Astrocyte of the spinal cord (primary cell): ENCODE results near the gene SLC19A1.
A peak's percentile ranks its signal among the peaks of the same experiment; 100 is the strongest.

ENCODE experiments used
- DNase-seq: peaks from one replicate; pipeline ENCODE4 v3.0.0; 2011; ENCODE audit warnings: low read depth, low spot score
- H3K4me3 ChIP-seq: 2 replicates; pipeline ENCODE4 v1.5.1; 2011; ENCODE audit warnings: low read depth, mild to moderate bottlenecking, low read length, moderate library complexity
- in situ Hi-C: cut with HindIII; loops from 2 replicates; pipeline ENCODE4 v1.10.0; 2017; ENCODE audit warnings: low sequenced_read_pairs
- TF ChIP-seq, protein P1 (sequence below): IDR thresholded peaks from 2 replicates; pipeline ENCODE4 v1.5.1; 2012; ENCODE audit warnings: low read depth, mild to moderate bottlenecking, low read length, inconsistent platforms

Gene SLC19A1

DNA sequence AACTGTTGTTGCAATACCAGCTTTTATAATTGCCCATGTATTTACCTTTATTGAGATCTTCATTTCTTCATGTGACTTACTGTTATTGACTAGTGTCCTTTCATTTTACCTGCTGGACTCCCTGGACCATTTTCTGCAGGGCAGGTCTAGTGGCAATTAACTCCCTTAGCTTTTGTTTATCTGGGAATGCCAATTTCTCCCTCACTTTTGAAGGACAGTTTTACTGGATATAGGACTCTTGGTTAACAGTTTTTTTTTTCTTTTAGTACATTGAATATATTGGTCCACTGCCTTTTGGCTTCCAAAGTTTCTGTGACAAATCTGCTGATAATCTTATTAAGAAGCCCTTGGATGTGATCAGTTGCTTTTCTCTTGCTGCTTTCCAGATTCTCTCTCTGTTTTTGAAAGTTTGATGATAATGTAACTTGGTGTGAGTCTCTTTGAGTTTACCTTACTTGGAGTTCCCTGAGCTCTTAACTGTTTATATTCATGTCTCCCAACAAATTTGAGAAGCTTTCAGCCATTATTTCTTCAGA, 80.4 kb downstream of the SLC19A1 start:
- in situ Hi-C loops: no loop called here
- H3K4me3 ChIP-seq: no peak overlapping the region
- TF ChIP-seq, protein P1, sequence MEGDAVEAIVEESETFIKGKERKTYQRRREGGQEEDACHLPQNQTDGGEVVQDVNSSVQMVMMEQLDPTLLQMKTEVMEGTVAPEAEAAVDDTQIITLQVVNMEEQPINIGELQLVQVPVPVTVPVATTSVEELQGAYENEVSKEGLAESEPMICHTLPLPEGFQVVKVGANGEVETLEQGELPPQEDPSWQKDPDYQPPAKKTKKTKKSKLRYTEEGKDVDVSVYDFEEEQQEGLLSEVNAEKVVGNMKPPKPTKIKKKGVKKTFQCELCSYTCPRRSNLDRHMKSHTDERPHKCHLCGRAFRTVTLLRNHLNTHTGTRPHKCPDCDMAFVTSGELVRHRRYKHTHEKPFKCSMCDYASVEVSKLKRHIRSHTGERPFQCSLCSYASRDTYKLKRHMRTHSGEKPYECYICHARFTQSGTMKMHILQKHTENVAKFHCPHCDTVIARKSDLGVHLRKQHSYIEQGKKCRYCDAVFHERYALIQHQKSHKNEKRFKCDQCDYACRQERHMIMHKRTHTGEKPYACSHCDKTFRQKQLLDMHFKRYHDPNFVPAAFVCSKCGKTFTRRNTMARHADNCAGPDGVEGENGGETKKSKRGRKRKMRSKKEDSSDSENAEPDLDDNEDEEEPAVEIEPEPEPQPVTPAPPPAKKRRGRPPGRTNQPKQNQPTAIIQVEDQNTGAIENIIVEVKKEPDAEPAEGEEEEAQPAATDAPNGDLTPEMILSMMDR: no peak
- no peak for DNase-seq

DNA sequence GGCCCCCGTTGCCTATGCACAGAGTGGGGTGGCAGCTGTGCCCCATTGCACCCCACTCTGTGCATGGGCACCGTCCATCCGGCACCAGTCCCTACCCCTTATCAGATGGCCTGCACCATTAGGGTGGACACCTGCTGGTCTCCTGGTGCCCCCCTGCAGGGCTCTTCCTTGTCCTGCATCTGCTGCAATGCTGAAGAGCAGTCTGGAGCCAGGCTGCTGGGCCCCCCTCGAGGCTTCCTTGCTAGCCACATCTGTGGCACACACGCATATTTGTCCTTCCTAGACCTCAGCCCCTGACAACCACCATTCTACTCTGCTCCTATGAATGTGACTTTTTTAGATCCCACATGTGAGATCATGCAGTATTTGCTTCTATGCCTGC, 80.9 kb downstream of the SLC19A1 start:
- DNase-seq: no peak
- no peak overlapping the region for H3K4me3 ChIP-seq
- in situ Hi-C loops: no loop called here
- TF ChIP-seq, protein P1: no peak

DNA sequence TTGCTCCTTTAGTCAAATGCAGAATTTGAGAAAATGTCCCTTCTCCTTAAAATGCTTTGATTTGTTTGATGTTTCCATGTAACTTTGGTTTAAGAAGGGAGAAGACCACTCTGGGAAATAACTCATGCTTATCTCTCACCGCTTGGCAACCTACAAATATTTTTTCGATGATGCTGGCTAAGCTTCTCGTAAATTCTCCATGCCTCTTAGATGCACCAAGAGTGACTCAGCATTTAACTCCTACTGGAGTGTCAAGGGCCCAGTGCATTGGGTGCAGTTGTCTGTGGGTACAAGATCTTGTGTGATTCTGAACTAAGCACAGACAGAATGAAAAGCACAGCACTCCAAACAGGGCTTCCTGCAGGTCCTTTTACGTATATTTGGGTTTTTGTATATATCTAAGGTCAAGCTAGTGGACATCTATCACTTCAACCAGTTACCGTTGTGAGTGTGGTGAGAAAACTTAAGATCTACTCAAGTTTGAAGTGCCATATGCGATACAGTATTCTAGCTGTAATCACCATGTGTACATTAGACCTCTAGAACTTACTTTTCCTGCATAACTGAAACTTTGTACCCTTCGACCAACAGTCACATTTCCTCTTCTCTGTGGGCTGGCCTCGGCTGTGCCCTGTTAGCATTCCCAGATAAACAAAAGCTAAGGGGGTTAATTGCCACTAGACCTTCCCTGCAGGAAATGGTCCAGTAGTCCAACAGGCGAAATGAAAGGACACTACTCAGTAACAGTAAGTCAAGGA, 81.5 kb downstream of the SLC19A1 start:
- peak; percentile 83 for DNase-seq
- in situ Hi-C loops: no loop called here
- TF ChIP-seq, protein P1: no peak

DNA sequence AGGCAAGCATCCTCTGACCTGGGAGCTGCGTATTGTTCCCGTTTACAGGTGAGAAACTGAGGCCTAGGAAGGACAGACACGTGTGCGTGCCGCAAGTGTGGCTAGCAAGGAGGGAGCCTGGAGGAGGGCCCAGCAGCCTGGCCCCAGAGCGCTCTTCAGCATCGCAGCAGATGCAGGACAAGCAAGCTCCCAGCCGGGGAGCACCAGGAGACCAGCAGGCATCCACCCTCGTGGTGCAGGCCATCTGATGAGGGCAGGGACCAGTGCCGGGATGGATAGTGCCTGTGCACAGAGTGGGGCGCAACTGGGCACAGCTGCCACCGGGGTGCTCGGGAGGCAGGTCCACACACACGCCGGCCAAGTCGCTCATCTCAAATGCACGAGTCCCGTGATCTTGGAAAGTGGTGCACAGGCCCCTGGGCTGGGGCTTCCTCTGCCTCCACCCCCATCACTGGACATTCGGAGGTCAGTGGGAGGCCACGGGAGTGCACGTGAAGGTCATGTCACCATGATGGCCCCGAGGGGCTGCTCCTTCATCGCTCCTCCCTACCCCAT, 82.2 kb downstream of the SLC19A1 start:
- TF ChIP-seq, protein P1: no peak
- no peak overlapping the region for H3K4me3 ChIP-seq
- in situ Hi-C loops: no loop called here
- no peak for DNase-seq

More for the DNA sequence above, 81.5 kb downstream of the SLC19A1 start:
- H3K4me3 ChIP-seq: no peak overlapping the region

DNA sequence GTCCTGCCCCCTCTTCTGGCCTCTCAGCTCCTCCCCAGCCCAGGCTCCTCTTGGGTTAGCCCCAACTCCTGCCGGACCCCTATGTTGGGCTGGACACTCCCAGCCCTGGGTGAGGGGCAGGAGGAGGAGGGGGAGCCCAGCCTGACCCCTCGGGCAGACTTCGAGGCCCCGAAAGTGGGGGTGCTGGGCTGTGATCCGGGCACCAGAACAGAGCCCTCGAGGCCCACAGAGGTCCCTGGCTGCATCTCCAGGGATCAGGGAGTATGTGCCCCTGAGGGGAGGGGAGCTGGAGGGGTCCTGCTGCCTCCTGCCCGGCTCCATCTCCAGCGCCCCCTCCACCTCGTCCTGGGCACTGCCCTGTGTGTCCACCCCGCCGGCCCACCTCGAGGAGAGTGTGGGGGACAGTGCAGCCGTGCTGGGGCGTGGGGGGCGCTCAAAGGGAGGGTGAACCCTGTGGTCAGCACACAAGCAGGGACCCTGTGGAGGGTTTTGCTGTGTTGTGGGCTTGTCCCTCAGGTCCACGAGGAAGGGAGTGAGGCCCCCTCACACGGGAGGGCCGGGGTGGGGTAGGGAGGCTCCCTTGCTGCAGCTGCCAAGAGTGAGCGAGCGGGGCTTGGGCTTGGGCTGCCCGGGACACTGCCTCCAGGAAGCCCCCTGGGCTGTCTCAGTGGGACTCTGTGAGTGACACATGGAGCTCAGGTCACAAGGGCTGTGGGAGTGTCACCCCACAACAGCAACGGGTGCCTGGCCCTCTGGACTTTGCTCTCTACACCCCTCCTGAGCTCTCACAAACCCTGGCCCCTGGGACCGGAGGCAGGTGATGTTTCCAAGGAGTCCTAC, 82.8 kb downstream of the SLC19A1 start:
- no peak overlapping the region for H3K4me3 ChIP-seq
- in situ Hi-C loops: no loop called here
- DNase-seq: no peak
- TF ChIP-seq, protein P1: no peak

DNA sequence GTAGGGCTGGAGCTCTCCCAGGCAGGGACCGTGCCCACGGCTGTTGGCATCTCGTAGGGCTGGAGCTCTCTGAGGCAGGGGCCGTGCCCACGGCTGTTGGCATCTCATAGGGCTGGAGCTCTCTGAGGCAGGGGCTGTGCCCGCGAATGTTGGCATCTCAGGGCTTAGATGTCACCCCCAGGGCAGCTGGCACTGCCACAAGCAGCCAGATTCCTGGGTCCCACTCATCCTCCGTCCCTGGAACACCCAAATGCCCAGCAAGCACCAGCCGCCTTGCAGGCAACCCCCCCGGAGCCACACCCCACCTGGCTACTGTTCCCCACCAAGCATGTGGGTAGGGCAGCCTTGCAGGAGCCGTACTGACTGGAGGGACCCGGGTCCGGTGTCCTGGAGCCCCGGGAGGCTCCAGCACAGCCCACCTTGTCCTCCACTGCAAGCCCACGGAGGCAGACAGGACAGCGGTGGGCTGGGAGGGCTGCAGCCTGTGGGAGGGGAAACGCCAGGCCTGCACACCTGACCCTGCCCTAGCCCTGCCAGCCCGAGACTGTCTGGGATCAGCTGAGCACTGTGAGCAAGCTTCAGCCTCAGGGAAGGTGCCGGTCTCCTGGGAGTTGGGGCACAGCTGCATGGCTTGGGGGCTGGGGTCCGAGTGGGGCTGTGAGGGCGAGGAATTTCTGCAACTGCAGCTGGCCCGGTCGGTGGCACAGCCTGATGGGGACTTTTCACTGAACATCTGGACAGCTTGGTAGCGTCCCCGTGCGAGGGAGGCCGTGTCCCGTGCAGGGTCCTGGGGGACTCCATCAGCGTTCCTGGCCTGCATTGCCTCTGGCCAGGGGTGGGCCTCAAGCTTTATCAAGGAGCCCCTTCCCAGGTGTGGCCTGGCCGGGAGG, 83.7 kb downstream of the SLC19A1 start:
- TF ChIP-seq, protein P1: no peak
- DNase-seq: no peak
- in situ Hi-C loops: no loop called here
- H3K4me3 ChIP-seq: no peak overlapping the region
